ENCODE data around the gene MED16.
"Not testable (repeated sequence)": the region's sequence is repeated elsewhere in the genome, so short reads cannot be mapped to it uniquely, and the experiment has no call there.

MED16 gene

DNA sequence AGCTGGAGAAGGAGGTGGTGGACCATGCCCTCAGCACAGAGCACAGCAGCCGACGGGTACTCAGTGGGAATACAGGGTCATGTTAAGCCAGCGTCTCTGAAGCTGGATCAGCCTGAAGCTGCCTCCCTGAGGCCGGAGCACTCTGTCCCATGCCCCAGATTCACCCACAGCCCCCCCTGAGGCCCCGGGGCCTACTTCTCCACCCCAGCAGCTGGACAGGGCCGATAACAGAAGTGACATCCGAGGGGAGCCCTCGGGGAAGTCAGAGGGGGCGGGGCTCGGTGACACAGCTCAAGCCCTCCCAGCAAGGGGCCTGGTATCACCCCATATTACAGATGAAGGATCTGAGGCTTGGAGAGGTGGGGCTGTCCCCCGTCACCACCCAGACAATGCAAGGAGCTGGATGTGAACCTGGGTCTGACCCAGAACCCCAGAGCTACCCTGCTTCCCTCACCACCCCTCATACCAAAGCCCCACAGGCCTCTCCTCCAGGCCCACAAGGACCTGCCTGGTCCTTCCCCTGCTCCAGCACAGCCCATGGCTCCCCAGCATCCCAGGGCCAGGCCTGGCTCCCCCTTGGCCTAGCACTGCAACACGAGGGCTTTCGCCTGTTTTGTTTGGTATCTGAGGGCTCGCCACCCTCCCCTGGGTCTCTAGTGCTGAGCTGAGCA lies 14.3 kb upstream of the MED16 start:
- DNase-seq (ENCODE audit: low read depth), result no peak

DNA sequence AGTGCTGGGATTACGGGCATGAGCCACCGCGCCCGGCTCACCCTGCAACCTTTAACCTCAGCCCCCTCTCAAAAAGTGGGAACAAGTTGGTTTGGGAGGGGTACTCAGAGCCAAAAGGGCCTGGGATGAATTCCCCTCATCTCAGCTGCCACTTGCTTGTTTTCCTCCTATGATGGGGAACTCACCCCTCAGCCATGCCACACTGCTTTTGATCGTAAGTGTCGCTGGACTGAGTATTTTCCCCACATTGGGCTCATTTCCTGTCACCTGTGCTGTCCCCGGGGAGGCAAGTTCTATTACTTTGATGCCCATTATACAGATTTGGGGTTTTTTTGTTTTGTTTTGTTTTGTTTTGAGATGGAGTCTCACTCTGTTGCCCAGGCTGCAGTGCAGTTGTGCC lies 13.5 kb upstream of the MED16 start:
- DNase-seq (ENCODE audit: low read depth), result no peak

DNA sequence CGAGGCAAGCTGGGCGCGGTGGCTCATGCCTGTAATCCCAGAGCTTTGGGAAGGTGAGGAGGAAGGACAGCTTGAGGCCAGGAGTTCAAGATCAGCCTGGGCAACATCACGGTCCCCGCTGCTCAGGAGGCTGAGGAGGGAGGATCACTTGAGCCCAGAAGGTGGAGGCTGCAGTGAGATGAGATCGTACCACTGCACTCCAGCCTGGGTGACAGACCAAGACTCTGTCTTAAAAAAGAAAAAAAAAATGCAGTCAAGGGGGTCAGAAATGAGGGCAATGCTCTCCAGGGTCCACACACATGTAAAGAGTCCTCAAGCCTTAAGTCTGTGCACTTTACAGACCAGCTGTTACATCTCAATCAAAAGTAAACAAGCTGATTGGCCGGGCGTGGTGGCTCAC lies 11.6 kb upstream of the MED16 start:
- no peak for DNase-seq (ENCODE audit: low read depth)

DNA sequence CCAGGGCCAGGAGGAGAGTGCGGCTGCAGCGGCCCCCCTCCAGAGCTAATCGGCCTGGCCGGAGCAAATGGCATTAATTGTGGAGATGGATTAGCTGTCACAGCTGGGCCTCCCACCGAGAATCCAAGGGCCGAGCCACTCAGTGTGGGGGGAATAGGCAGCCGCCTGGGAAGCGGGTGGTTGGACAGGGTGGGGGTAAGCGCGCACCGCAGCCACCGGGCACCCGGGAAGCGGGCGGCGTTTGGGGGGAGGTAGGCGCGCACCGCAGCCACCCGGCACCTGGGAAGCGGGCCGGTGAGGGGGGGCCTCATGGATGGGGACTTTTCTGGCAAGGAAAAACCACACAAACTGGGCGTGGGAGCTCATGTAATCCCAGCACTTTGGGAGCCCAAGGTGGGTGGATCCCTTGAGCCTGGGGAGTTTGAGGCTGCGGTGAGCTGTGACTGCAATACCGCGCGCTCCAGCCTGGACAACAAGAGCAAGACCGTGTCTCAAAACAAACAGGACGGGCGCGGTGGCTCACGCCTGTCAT lies 10.3 kb upstream of the MED16 start:
- no peak for DNase-seq (ENCODE audit: low read depth)

DNA sequence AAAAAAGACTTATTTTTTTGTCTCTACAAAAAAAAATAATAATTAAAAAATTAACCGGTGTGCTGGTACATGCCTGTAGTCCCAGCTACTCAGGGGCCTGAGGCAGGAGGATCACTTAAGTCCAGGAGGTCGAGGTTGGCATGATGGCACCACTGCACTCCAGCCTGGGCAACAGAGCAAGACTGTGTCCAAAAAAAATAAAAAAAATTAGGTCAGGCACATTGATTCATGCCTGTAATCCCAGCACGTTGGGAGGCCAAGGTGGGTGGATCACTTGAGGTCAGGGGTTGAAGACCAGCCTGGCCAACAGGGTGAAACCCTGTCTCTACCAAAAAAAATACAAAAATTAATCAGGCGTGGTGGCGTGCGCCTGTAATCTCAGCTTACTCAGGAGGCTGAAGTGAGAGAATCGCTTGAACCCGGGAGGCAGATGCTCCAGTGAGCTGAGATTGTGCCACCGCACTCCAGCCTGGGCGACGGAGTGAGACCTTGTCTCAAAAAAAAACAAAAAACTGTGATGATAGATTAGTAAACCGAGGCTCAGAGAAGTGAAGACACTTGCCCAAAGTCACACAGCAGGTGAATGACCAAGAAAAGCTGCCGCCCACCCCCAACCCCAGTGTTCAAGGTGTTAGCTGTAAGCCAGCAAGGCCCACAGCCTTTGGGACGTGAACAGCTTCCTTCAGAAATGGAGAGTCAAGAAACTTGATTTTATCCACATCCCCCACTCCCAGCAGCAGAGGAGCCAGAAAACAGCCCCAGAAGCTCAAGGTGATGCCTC lies 9.6 kb upstream of the MED16 start:
- DNase-seq (ENCODE audit: low read depth), result no peak

DNA sequence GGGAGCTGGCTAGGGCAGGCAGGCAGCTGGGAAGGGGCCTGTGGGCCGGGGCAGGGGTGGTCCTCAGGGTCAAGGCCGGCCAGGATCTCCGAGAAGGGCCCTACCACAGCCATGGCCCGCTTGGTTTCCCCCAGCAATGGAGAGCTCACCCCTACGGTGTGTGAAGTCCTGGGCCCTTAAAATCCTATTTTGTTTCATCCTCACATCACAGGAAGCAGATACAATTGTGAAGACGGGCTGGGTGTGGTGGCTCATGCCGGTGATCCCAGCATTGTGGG lies 9.0 kb upstream of the MED16 start:
- DNase-seq (ENCODE audit: low read depth), result no peak

DNA sequence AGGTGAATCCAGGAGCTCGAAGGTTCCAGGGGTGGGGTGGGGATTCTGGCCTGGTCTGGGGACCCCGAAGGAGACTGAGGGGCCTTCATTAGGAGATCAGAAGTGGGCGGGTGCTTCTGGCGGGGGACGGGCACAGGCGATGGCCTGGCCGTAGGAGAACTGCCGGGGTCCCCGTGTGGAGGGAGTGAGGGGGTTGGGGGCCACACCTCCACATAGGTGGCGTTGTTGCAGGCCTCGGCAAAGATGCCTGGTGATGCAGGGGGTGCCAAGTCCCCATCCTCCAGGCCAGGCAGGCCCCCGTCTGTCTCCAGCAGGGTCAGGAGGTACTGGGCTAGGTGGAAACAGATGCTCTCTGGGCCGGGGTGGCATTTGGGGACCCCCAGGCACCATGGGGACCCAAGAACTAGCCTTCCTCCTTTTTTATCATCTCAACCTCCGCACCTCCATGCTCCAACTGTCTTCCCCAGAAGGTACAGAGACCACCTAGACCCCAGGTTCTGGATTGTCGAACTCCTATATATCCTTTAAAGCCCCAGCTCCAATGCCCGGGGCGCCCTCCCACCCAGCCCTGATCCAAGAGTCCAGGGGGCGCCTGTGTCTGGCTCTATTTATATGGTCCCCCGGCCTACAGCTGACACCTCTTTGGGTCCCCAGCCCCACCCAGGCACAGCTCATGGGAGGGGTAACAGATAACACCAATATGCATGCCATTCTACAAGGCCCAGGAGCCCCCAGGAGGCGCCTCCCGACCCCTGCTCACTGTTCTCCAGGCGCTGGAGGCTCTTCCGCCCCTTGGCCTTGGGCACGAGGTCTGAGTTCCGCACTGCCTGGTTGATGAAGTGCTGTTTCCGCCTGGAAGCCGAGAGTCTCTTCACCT lies 8.5 kb upstream of the MED16 start:
- DNase-seq (ENCODE audit: low read depth), result no peak

DNA sequence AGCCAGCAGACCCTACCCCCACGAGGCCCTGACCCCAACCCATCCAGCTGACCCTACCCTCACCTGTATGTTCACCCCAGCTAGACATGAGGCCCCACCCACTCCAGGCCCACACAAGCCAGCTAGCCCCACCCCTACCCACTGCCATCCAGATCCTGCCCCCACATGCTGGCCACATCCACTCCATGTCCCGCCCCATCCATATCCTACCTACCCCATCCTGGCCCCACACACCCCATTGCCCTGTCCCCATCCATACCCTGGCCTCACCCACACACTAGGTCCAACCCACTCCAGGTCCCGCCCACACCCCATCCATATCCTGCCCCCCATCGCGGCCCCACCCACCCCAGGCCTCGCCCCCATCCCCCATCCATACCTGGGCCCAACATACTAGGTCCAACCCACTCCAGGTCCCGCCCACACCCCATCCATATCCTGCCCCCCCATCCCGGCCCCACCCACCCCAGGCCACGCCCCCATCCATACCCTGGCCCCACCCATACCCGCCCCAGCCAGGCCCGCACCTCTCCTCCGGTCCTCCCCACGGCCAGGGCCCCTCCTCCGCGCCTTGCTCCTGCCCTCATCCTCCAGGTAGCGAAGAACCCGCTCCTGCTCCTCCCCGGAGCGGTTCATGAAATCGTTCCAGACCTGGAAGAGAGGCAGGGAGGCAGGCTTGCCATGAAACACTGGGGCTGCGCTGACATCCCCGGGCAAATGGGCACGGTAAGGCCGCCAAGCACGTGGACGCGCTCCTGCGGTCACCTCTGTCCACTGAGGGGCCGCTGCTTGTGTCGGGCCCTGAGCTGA lies 7.5 kb upstream of the MED16 start:
- peak; percentile 28 for DNase-seq (ENCODE audit: low read depth)

DNA sequence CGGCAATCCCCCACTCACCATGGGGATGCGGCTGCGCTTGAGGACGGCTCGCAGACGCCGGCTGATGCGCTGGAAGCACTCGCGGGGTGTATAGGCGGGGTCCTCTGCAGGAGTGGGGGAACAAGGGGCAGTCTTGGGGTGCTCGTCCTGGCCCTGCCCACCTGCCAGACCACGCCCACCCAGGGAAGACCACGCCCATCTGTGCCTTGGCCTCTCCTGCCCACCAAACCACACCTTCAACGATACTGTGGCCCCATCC lies 7.0 kb upstream of the MED16 start:
- no peak for DNase-seq (ENCODE audit: low read depth)

DNA sequence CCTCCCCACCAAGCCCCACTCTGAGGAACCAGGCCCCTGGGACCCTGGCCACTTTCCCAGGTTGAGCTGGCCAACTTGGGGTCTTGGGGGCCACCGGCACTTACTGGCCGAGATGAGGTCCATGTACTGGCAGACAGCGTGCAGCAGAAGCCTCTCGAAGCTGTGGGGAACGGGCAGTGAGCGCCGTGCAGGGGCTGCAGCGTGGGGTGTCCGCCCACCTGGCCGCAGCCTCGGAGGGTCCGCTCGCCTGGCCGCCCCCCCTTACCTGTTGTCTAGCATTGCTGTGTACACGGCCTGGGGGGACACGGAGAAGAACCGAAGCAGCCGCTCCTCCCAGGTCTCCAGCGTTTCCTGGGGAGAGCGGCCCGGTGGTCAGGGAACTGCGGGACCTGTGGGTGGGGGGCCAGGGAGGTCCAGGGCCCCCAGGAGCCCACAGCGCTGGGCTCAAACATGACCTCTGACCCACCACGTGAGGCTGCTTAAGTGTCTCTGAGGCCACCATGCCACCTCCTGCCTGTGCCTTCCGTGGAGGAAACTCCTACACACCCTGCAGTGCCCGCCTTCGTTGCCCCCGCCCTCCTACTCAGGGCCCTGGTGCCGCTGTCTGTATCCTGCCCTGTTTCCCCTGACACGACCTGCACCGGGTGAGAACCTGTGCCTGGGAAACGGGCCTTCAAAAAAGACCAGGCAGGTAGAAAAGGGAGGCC lies 6.5 kb upstream of the MED16 start:
- no peak for DNase-seq (ENCODE audit: low read depth)

DNA sequence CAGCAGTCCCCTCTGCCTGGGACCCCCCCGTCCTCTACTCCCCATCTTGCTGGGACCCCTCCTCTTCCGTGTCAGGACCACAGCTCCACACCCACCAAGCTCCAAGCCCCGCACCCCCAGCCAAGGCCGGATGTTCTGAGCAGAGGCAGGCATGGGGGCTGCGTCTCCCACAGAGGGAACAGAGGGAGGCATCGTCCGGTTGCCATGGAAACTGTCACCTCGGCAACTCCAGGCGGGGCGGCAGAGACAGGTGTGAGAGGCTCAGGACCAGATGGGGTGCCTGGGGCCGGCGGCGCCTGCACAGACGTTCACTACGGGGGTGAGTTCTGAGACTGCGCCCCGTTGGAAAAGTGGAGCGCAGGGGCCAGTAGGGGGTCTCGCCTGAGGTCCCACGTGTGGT lies 5.7 kb upstream of the MED16 start:
- no peak for DNase-seq (ENCODE audit: low read depth)

DNA sequence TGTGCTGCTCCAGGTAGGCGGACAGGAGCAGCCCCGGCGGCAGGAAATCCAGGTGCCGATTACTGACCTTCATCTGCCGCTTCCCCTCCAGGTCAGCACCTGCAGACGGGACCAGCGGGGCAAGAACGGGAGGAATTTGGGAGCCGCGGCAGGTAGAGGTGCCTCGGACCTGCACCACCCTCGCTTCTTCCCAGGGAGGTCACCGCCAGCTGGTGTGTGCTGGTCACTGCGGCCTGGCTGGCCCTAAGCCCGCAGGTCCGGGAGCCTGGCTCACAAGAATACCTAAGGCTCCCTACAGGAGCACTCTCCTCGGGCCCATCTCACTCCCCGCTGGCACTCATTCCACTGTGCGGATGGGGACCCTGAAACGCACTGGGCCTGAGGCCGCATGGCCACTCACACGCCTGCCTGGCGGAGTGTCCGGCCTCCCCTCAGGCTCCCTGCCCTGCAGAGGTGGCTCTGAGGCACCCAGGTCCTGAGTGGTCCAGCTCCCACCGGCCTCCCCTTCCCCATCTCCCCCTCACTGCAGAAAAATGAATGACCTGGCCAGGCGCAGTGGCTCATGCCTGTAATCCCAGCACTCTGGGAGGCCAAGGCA lies 4.6 kb upstream of the MED16 start:
- peak; percentile 37 for DNase-seq (ENCODE audit: low read depth)

DNA sequence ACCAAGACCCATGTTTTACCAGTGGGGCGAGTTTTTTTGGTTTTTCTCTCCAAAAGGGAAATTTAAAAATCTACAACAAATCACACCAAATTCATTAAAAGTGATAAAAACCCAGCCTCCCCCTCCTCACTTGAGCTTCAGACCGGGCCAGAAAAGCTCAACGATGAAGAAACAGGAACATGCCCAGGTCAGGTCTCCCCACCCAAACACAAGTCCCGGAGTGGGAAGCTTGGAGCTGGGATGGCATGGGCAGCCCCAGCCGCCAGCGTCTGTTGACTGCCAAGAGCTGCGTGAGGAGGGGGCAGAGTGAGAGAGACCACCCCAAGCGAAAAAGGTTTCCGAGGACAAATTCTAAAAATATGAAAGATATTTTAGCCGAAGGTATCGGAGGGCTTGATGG lies 4.0 kb upstream of the MED16 start:
- DNase-seq (ENCODE audit: low read depth), result no peak

DNA sequence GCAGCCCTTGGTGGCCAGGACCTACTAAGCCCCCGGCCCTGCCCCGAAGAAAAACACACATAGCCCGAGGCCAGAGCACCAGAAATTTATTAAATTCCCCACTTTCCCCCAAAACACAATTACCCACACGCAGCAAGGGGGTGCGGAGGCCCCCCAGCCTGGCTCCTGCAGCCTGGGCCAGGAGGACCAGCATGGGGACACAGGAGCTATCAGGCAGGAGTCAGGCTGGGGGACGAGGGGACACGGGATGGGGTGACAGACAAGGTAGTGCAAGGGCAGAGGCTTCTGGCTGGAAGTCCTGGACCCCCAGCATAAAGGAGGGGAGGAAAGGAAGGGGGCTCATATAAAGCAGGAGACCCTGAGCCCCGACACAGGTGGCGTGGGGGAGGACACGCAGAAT lies 3.4 kb upstream of the MED16 start:
- no peak for DNase-seq (ENCODE audit: low read depth)

DNA sequence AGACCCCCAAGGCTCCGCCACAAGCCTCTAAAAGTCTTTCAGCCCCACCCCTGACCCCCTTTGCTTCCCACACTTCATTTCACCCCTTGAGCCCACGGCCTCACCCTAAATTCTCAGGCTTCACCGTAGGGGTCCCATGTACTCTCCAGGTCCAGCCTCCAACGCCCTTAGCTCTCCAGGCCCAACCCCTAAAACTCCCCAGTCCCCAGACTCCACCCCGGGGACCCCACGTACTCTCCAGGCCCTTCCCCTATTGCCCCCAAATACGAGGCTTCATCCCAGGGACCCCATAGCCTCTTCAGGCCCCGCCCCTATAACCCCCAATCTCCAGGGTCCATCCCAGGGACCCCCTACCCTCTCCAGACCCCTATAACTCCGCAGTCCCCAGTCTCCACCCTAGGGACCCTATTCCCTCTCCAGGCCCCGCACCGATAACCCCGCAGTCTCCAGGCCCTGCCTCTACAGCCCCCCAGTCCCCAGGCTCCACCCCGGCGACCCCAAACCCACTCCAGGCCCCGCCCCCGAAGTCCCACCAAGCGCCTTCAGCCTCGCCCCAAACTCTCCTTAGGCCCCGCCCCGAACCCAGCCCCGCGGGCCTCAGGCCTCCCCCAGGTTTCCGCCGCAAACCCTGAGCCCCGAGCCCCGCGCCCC lies 619 bp downstream of the MED16 start:
- DNase-seq (ENCODE audit: low read depth), result peak; percentile 38

DNA sequence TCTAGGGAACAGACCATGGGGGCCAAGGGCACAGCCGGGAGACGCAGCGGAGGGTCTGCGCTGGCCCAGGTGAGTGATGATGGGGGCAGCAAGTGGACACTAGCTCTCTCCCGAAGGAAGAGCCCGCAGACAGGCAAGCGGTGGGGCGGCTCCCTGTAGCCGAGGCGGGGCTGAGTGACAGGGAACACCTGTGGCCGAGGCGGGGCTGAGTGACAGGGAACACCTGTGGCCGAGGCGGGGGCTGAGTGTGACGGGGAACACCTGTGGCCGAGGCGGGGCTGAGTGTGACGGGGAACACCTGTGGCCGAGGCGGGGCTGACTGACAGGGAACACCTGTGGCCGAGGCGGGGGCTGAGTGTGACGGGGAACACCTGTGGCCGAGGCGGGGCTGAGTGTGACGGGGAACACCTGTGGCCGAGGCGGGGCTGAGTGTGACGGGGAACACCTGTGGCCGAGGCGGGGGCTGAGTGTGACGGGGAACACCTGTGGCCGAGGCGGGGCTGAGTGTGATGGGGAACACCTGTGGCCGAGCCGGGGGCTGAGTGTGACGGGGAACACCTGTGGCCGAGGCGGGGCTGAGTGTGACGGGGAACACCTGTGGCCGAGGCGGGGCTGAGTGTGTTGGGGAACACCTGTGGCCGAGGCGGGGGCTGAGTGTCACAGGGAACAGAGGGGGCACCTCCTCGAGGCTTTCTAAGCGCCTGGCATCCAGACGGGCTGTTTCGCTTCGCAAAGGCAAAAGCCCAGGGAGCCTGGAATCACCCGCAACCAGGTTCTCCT lies 1.4 kb downstream of the MED16 start:
- not testable (repeated sequence) for DNase-seq (ENCODE audit: low read depth)

DNA sequence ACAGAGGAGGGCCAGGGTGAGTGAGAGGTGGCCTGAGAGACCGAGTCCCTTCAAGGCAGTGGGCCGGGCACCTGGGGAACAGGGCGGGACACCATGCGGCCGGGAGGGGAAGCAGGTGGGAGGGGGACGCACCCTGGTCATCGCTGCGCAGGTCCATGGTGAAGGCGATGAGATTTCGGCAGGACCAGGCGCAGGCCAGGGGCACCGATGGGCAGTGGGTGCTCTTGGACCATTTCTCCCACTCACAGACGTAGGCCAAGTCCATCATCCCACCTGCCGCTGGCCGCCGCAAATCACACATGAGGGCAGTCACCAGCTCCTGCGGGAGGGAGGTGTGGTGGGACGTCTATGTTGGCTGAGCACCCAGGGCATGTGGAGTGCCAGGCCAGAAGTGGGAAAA lies 2.2 kb downstream of the MED16 start:
- DNase-seq (ENCODE audit: low read depth), result no peak

DNA sequence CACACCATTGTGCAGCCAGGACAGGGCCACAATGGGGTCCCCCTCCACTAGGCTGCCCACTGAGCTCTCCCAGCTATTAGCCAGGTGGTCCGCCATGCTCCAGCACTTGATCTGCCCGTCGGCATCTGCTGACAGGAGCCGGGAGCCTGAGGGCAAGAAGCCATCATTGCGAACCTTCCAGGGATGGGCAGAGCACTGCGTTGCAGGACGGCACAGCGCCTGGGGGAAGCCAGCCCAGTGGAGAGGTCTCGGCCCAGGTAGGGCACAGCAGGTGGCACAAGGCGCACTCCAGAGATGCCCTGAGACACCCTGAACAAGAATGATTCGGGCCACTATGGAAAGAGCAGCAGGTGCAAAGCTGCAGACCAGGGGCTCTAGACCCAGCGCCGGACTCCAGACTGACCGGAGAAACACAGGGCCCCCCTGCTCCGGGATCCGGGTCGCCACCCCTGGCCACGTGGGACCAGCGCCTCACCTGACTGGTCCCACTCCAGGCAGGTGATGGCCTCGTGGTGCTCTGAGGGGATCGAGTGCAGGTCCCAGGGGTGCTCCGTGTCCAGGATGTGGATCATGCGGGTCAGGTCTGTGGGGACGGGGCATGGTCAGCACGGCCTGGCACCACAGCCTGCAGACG lies 3.2 kb downstream of the MED16 start:
- no peak for DNase-seq (ENCODE audit: low read depth)

DNA sequence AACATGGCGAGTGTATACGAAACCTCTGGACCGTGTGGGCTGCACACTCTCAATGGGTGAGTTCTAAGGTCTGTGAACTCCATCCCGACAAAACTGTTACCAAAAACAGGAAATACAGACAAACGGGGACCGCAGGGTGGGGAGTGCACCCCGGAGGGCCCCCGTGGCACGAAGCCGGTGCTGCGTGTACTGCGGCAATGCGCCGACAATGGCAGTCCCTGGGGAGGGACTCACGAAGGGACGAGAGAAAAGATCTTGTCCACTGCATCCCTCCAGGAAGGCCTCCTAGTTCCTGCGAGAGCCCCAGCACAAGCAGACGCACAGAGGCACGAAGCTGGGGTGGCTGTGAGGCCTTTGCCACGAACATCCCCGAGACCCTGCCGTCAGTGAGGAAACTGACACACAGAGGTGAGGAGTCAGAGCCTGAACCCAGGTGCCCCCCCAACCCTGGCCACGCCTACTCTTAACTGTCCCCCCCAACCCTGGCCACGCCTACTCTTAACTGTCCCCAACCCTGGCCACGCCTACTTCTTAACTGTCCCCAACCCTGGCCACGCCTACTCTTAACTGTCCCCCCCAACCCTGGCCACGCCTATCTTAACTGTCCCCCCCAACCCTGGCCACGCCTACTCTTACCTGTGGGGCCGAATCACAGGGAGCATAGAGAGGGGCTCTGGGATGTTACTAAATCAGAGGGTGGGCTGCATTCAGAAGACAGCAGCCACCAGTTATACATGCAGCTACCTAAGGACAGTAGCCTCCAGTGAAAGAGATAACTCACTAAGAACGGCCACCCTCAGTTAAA lies 4.2 kb downstream of the MED16 start:
- DNase-seq (ENCODE audit: low read depth), result no peak
